WERI-Rb-1 (cell line): ENCODE data around the gene SLC9C1.
A peak's percentile ranks its signal among the peaks of the same experiment; 100 is the strongest.

Experiments used
- DNase-seq: peaks from one replicate; pipeline ENCODE4 v3.0.0-alpha.2; 2020
- H3K27ac ChIP-seq: fragments of 250-450 bp; sonication (Bioruptor Pico); 2 replicates; pipeline ENCODE4 v1.5.1; 2020; ENCODE audit warnings: mild to moderate bottlenecking, moderate library complexity
- H3K27me3 ChIP-seq: fragments of 250-450 bp; sonication (Bioruptor Pico); 2 replicates; pipeline ENCODE4 v1.5.1; 2021; ENCODE audit warnings: mild to moderate bottlenecking, low read depth, moderate library complexity; ENCODE audit not compliant: insufficient read depth, severe bottlenecking
- H3K36me3 ChIP-seq: fragments of 250-450 bp; sonication (Bioruptor Pico); 2 replicates; pipeline ENCODE4 v1.5.1; 2020; ENCODE audit warnings: mild to moderate bottlenecking, moderate library complexity
- H3K4me3 ChIP-seq: 2 replicates; pipeline ENCODE4 v1.5.1; 2011; ENCODE audit warnings: low read depth, mild to moderate bottlenecking, control low read depth, low read length
- H3K9me3 ChIP-seq: fragments of 250-450 bp; sonication (Bioruptor Pico); 2 replicates; pipeline ENCODE4 v1.5.1; 2021; ENCODE audit warnings: mild to moderate bottlenecking, moderate library complexity; ENCODE audit not compliant: severe bottlenecking
- CTCF ChIP-seq: IDR thresholded peaks from 2 replicates; pipeline ENCODE4 v1.5.1; 2011; ENCODE audit warnings: low read depth, mild to moderate bottlenecking, control low read depth, inconsistent platforms, low read length

Gene SLC9C1

GRCh38 chr3:112338021-112338726, 44.2 kb upstream of the SLC9C1 start:
- Histone ChIP-seq H3K36me3 (no peaks in the 10 kb centered on the region), H3K9me3 (no peaks in the 10 kb centered on the region)
- no peak for TF ChIP-seq CTCF

GRCh38 chr3:112335434-112335781, 41.4 kb upstream of the SLC9C1 start:
- TF ChIP-seq CTCF: no peak
- no peak overlapping the region for H3K4me3 ChIP-seq

More at GRCh38 chr3:112338021-112338726, 44.2 kb upstream of the SLC9C1 start:
- no peak for DNase-seq
- Histone ChIP-seq H3K4me3 (no peak overlapping the region), H3K27me3 (peaks cover 32% of the 10 kb centered on the region), H3K27ac (no peak overlapping the region)

GRCh38 chr3:112334691-112335433, 40.8 kb upstream of the SLC9C1 start:
- Histone ChIP-seq H3K9me3 (no peaks in the 10 kb centered on the region), H3K27ac (no peak overlapping the region), H3K27me3 (peaks cover 39% of the 10 kb centered on the region), H3K4me3 (no peak overlapping the region), H3K36me3 (no peaks in the 10 kb centered on the region)
- DNase-seq: no peak
- TF ChIP-seq CTCF: no peak

More at GRCh38 chr3:112335434-112335781, 41.4 kb upstream of the SLC9C1 start:
- Histone ChIP-seq H3K27me3 (peaks cover 39% of the 10 kb centered on the region), H3K36me3 (no peaks in the 10 kb centered on the region), H3K27ac (no peak overlapping the region), H3K9me3 (no peaks in the 10 kb centered on the region)
- no peak for DNase-seq

GRCh38 chr3:112333381-112334317, 39.6 kb upstream of the SLC9C1 start:
- TF ChIP-seq CTCF: no peak
- DNase-seq: no peak
- H3K36me3 ChIP-seq: no peaks in the 10 kb centered on the region
- H3K27ac ChIP-seq: no peak overlapping the region
- peak overlapping the region; percentile 42 for H3K4me3 ChIP-seq
- no peaks in the 10 kb centered on the region for H3K9me3 ChIP-seq
- peaks cover 34% of the 10 kb centered on the region for H3K27me3 ChIP-seq

- Histone ChIP-seq H3K27ac (no peak within 1 kb of the TSS), H3K9me3 (no peaks in the 10 kb centered on the region), H3K27me3 (peaks cover 29% of the 10 kb centered on the region), H3K4me3 (peak within 1 kb of the TSS; percentile 42), H3K36me3 (no peaks in the 10 kb centered on the region)
- no peak for TF ChIP-seq CTCF
- DNase-seq: peak; percentile 58
These were observed 39.0 kb upstream of the SLC9C1 start, which contains the start of gene CD200 for GRCh38 chr3:112333002-112333380. TSS of gene CD200 (plus strand) at chr3:112333156. CDS start at chr3:112333213, 57 bp downstream.
